ENCODE results near the gene SCAP.
A peak's percentile ranks its signal among the peaks of the same experiment; 100 is the strongest.

Gene SCAP

DNA sequence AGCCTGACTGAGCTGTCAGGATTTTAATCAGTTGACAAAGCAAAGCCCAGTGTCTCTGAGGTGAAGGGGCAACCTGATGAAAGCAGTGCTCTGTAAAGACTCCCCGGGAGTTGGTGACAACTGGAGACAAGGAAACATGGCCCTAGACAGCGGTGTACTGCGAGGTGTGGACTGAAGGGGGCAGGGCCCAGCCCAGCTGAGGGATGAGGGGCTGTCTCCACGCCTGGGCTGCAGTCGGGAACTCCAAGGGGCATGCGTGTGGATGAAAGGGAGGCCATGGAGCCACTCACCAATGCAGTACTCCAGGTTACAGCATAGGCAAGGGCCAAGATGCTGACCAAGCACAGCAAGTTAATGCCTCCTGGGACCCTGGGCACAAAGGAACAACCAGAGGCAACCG lies 45.1 kb downstream of the SCAP start:
- no peak for DNase-seq (ENCODE audit: low spot score)

DNA sequence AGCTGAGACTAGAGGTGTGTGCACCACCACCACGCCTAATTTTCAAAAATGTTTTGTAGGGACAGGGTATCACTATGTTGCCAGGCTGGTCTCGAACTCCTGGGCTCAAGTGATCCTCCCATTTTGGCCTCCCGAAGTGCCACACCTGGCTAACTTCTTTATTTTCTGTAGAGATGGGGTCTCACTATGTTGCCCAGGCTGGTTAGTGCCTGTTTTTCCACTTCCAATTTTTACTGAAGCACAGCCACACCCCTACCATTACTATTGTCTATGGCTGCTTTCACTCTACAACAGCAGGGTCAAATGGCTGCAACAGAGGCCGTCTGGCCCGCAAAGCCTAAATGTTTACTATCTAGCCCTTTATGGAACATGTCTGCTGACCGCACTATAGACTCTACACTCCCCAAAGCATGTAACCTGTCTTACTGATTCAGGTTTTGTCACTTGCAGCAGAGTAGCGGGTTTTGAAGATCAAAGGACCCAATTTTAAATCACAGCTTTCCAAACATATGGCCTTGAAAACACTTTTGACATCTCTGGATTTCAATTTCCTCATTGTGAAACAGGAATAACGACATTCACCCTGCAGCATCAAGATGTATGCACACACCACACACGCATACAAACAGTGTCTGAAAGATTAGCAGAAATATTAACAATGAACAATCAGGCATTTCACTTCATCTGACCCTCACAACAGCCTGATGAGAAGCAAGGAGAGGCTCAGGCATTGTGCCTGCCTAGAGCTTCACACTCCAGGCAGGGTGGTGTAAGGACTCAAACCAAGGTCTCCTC lies 46.1 kb downstream of the SCAP start:
- DNase-seq (ENCODE audit: low spot score): no peak

DNA sequence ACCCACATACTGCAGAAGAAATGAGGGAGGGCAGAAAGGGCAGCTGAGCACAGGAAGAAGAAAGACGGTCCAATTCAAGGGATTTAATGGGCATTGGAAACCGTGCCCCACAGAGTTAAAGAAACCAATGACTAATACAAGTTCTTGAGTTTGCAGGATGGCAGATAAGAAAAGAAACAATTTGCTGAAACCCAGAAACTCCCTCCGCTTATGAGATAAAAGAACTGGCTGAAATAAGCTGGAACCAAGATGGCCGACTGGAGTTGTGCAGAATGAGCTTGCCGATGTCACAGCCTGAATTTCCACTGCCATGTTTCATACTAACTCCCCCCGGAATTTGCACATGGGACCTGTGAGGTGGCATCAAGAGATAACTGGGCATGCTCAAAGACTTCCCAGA lies 47.1 kb downstream of the SCAP start:
- no peak for DNase-seq (ENCODE audit: low spot score)

DNA sequence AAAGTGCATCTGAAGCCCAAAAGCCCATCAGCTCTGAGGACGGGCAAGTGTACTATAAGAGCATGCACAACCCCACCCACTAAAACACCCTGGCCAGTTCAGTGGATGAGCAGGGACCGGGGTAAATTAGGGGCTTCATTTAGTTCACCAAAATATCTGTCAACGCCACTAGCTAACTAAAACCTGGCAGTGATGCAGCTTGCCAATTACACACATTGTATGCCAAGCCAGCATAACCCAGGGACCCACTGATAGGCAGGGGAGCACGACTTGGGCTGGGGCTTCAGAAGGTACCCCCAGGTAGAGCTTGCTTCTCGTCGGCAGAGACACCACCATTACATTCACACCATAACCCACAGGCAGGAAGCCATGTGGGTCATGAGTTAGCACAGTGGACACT lies 47.9 kb downstream of the SCAP start:
- DNase-seq (ENCODE audit: low spot score): no peak

DNA sequence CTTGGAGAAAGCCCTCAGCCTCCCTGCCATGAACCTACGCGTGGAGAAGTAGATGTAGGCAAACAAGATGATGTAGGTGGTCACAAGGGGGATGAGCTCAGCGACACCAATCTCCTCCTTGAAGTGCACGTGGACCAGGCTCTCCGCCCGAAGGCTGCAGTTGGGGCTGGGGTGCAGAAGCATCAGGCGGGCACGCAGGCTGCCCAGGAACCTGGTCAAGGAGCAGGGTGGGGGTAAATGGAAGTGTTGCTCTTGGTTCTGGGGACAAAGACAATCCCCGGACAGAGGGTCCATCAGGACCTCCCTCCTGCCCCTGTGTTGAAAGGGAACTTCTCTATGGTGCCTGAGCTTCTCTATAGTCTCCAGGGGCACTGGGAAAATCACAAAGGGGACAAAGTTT lies 49.8 kb downstream of the SCAP start:
- no peak for DNase-seq (ENCODE audit: low spot score)

DNA sequence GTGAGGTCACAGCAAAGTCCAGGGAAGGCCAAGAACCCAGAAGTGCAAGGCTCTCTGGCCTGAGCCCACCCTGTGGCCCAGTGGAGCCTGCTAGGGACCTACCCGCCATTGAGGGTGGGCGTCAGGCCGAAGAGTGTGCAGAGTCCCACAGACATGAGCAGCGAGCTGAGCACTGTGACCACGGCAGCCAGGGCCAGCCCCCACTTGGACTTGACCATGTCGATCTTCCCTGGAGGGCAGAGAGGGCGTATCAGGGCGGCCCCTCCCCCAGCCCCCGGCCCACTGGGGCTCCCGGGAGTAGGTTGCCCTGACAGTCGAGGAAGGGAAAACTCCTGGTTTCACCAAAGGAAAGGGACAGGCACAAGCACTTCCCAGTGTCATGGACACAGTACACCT lies 50.4 kb downstream of the SCAP start:
- DNase-seq (ENCODE audit: low spot score): no peak

DNA sequence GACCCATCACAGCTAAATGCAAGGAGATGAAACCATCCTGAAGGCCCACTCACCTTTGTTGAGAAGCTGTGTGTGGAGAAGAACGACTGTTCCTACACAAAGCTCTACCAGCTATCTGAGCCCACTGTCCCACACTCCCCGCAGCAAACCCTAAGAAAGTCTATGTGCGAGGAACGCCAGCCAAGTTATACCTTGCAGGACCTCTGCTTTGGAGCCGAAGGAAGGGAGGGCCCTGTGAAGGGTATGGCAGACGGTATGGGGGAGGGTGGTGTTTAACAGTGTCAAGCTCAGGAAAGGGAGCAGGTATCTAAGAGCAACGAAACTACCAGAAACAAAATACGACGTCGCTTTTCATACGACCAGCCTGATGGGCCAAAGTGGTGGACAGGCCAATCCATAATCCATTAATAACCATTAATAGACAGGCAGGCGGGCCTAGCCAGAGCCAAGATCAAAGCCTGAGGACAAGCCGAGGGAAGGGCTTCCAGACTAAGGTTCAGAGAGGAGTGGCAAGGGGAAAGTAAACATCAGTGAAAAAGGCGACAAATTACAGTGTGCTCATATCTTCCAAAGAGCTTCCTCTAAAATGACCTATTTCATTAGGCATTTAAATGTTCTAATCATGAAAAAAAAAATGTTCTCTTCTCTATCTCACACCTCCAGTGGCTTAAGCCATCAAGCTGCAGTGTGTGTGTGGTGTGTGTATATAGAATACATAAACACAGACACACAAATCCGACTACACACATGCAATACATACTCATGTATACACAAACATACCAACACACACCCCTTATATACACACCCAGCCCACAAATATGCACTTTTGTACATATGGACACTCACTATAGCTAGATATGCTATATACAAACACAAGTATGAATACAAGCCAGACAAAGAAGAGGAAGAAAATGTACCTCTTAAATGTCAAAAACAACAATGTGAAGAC lies 51.0 kb downstream of the SCAP start:
- no peak for DNase-seq (ENCODE audit: low spot score)

DNA sequence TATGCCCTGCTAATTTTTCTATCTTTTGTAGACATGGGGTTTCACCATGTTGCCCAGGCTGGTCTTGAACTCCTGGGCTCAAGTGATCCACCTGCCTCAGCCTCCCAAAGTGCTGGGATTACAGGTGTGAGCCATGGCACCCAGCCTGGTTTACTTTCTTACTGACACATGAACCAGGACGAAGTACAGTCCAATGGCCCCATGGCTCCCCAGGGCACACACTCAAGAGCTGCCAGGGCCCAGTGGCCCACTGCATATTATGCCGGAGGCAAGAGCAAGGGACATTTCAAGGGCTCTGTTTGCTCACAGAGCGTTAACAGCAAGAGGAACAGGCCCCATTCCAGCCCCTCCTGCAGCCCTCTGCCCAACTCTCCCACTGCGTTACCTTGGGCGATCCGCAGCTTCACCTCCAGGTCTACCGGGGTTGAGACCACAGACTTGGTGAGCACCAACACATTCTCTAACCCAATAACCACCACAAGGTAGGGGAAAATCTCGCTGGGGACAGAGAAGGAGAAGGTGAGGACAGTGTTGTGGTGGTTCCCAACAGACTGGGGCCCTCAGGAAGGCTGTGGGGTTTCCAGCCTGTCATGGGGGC lies 52.1 kb downstream of the SCAP start:
- DNase-seq (ENCODE audit: low spot score): no peak

DNA sequence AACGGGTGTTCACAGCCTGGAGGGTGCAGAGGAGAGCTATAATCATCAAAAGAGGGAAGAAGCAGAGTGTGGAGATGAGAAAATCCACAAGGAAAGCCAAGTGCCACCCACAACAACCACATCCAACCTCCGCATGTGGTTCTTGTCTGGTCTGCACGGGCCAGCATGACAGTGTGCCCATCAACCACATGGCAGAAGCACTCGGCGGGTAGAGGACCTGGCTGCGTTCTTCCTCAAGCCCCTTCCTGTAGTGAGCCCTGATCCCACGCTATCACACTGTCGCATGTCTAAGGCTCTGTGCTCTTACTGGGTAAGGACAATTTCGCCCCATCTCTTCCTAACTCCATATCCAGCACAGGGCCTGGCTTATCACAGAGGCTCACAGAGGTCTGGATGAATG lies 53.0 kb downstream of the SCAP start:
- no peak for DNase-seq (ENCODE audit: low spot score)

DNA sequence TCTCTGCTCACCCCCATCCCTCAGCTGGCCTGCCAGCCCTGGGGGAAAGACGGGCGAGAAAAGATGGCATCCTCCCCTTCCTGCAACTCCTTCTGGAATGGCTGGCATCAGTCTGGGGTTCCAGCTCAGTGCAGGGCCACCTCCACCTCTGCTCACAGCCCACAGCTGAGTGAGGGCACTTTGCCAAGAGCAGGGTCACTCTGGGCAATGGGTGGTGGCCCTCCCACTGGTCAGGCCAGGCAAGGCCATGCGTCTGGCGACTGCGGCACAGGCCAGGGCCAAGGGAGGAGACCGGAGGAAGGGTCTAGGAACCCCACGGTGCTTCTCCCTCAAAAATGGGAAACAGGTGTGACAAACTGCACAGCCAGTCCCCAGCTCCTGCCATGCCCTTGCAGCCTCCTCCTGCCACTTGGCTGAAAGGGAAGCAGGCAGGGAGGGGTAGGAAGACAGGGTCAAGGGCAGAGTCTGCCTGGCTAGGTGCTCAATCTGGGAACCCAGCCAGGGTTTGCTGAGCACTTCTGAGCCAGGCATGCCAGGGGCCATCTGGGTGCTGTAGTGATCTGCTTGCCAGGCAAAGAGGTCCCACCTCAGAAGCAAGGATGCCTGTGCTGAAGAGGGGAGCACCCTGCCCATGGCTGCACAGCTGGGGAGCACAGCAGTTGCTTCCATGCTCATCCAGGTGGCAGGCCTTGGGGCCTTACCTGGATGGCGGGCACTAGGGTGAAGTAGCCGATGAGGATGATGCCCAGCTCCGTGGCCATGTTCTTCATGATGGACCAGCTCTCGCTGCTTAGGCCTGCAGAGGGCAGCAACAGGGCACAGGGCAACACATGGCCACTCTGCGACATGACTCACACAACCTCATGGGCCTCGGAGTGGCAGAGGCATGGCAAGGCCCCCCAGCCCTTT lies 53.7 kb downstream of the SCAP start:
- DNase-seq (ENCODE audit: low spot score): no peak

DNA sequence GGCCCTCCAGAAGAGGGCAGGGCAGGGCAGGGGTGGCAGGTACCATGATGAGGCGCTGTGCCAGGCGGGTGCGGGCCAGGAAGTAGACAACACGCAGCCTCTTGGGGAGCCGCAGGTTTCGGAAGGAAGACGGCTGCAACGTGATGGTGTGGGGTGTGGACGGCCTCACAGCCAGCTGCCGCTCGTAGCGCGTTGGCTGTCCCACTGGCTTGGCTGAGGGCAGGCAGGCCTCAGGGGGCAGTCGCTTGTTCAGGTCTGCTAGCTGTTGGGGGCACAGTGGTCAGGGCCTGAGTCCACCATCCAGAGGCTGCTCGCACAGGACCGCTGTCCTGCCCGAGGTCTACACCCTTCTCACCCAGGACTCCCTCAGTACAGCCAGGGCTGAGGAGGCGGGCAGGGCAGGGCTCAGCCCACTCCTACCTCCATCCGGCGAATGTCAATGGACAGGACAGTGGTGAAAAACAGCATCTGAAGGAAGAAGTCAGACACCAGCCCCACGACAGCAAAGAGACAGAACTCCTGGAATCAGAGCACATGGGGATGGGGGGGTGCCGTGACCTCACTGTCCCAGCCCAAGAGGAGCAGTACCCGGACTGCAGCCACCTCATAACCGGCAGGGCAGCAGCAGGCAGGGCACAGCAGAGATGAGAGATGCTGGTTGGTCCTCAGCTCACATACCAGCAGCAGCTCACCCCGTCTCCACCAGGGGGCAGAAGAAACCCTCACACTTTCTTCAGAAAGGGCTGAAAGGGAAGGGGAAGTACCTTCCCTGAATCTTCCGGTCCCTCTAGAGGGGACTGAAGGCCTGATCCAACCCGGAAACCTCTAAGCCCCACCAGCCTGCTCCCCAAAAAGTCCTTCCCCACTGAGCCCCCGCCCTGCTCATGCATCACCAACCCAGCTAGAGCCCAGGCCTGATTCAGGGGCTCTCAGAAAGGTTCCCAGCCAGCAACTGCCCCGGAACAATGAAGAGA lies 54.9 kb downstream of the SCAP start:
- peak; percentile 94 for DNase-seq (ENCODE audit: low spot score)

DNA sequence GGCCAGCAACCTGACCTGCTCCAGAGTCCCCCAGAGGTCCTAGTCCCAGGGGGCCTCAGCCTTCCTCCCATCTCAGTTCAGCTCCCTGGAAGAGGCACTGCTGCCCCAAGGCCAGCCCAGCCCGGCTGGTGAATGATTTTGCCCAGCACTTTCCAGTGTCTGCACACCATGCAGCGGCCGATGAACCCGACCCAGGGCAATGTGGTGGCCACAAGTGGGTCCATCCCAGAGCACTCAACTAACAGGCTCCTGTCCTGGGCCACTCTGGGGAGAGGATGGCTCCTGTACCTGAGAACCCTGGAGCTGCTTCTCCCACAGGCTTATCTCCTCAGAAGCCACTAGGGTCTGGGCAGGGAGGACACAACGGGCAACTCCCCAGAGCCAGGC lies 55.7 kb downstream of the SCAP start:
- no peak for DNase-seq (ENCODE audit: low spot score)

DNA sequence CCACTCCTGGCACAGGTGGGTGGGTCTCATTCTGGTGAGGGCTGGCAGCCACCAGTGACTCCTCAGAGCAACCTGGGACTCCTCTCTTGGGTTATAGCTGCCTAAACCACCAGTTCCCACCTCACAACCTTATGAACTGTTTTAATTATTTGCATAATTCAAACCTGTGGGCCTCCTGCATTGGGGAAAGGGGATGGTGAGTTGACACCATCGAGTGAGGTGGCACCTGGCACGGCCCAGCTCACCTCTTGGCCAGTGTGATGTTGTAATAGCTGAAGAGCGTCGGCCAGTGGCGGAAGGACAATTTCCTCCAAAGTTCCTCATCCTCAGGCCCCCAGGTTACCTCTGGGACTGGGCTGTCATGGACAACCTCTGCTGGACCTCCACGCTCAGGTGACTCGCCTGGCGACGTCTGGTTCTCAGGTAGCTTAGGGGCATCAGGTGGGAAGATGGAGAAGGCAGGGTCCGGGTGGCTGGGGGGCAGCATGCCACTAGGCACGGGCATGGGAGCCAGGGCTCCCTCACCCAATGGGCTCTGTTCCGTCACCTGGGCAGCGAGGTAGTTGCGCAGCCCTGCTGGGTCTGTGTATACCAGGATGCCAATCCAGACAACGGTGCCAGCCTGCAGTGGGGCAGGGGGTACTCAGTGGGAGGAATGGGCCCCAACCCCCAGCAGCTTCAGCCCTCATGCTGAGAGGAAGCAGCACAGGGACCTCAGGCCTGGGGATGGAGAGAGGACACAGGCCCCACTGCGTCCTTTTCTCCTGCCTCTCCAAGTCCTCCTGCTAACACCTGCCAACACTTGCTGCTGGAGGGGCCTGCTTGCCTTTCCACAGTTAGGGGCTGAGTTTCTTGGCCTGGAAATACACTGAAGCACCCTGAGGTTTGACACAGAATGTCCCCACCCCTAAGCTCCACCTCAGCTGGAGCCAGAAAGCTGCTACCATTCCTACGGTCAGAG lies 56.4 kb downstream of the SCAP start:
- no peak for DNase-seq (ENCODE audit: low spot score)

DNA sequence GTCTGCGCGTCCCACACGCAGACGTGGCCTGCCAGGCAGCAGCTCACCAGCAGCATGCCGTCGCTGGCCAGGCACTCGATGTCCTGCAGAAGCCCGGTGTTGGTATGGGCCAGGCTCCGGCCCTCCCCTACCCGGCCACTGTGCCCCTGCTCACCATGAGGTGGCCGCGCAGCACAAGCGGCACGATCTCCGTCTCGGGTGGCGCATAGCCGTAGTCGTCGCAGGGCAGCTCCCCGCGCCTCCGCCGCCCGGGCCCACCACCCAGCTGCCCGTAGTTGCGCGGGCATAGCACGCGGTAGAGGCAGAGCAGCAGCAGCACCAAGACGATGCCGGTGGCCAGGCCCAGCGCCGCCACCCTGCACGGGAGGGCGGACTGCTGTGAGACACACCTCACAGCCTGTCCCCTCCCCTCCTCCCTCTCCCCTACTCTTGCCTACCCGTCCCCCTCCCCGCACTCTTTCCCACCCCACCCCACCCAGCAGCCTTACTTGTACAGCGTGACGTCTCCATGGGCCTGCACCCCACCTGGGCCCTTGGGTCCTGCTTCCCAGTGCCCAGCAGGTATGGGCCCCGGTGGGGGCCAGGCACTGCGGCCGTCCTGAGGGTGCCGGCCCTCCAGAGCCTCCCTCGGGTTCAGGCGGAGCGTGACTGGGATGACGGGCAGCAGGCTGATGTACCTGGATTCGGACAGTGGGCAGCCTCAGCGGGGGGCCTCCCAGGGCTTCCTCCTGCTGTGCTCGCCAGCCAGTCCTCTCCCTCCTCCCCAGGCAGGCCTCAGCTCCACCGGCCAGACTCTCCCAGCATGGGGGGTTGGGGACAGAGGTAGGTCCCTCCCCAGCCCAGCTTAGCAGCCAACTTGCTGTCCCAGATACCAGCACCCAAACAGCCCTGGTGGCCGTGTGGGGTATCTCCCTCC lies 57.3 kb downstream of the SCAP start:
- DNase-seq (ENCODE audit: low spot score): no peak

DNA sequence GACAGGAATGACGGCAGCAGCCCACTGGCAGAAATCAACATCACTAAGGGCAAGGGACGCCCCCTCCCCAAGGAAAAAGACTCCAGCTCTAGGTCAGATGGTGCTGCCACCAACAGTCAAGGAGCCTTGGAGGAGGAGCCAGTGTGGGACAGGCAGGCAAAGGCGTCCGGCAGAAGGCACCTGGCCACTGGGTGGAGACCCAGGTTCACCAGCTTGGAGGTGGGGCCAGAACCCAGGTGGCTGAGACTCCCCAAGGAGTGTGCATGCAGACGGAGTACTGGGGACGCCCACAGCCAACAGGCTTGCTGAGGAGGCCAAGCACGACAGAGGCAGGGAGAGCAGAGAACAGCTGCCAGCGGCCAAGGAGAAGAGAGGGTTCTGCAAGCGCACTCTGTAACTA lies 59.7 kb downstream of the SCAP start:
- no peak for DNase-seq (ENCODE audit: low spot score)

DNA sequence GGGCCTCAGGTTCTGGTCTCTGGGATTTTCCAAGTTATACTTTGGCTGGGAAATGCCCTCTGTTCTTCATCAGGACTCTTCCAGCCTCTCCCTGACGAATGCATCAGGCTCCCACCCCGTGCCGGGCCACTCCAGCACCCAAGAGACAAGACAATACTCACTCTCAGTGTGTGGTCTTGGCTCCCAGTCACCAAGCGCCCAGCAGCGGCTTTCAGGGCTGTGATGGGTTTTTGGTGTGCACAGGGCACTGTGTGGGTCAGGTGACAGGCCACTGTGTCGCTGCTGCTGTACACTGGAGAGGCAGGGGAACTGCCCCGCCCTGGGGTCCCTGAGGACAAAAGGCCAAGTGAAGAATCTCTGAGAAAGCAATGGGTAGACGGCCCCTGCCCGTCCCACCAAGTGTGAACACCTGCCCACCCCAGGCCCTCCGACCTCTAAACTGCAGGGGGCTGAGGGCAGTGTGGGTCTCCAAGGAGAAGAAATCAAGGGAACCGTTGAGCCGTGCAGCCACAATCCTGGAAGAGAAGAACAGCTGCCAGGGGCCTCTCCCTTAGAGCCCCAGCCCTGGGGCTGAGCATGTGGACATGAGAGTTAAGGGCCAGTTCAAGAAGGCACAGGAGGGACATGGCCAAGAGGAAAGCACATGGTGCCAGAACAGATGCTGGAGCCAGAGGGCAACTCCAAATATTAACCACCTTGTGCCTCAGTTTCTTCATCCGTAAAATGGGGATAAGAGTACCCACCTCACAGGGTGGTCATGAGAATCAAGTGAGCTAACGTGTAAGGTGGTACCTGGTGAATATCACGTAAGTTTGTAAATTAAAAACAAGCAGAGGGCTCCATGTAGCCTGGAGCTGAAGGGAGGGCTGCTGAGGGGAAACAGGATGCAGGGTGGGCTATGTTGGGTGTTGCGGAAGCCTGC lies 60.8 kb downstream of the SCAP start:
- DNase-seq (ENCODE audit: low spot score): no peak

DNA sequence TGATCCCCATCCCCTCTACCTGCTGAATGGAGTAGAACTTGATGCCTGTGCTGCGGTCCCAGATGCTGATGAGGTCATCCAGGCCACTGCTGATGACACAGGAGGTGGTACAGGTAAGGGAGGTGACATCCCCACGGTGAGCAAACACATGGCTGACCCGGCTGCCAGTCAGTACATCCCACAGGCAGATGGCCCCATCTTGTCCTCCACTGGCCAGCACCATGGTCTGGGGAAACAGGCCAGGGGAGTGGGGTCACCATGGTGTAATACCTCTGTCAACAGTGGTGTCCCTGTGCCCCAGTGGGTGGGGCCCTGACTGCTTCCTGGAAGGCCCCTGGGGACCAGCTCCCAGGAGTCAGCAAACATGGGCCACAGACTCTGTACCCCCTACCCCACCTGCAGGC lies 61.6 kb downstream of the SCAP start:
- DNase-seq (ENCODE audit: low spot score): no peak
